HepG2 (cell line): Measurements from ENCODE around the gene TEKT3. TPM values are rescaled to one million over a fixed set of nuclear protein-coding genes. Genes with fewer than 3 reads are reported as not detected.

Experiments used
- KIAA2018 ChIP-seq: sonication (generic); formaldehyde crosslinking; IDR thresholded peaks from 2 replicates; pipeline ENCODE4 v1.5.0; 2020; ENCODE audit warnings: mild to moderate bottlenecking, missing genetic modification reagents, borderline replicate concordance
- U2AF2 ChIP-seq: fragments of 200-400 bp; formaldehyde crosslinking; IDR thresholded peaks from 2 replicates; pipeline ENCODE4 v1.6.1; 2017; ENCODE audit warnings: low read depth, mild to moderate bottlenecking, low read length
- ZHX2 ChIP-seq, 2 experiments: sonication (generic) in 1 of 2; formaldehyde crosslinking in 1 of 2; IDR thresholded peaks; 2 replicates each; pipeline versions ENCODE4 v1.6.1 to v1.9.0; 2014 to 2022; ENCODE audit warnings: antibody characterized with exemption in 1 of 2, borderline replicate concordance in 1 of 2, inconsistent platforms in 1 of 2, low read depth in 1 of 2, missing genetic modification reagents in 1 of 2
- ZNF20 ChIP-seq: sonication (generic); formaldehyde crosslinking; IDR thresholded peaks from 2 replicates; pipeline ENCODE4 v1.4.0; 2020; ENCODE audit warnings: mild to moderate bottlenecking, moderate library complexity, missing genetic modification reagents
- ZNF280D ChIP-seq: sonication (generic); formaldehyde crosslinking; IDR thresholded peaks from 2 replicates; pipeline ENCODE4 v1.5.1; 2020; ENCODE audit warnings: mild to moderate bottlenecking, missing genetic modification reagents
- ZNF569 ChIP-seq: sonication (generic); formaldehyde crosslinking; IDR thresholded peaks from 2 replicates; pipeline ENCODE4 v1.5.0; 2020; ENCODE audit warnings: mild to moderate bottlenecking, missing genetic modification reagents, moderate library complexity, borderline replicate concordance
- ZNF878 ChIP-seq: sonication (generic); formaldehyde crosslinking; IDR thresholded peaks from 2 replicates; pipeline ENCODE4 v1.8.1; 2023; ENCODE audit warnings: mild to moderate bottlenecking, missing genetic modification reagents, moderate library complexity
- polyA plus RNA-seq, 8 experiments: library from polyadenylated mRNA; depleted of rRNA in 3 of 8; stranded (reverse) in 7 of 8; unstranded in 1 of 8; fragments of >200 nt; fragmentation: Illumina TruSeq in 4 of 8; extraction: Trizol in 4 of 8; gene quantifications; 2 replicates each; pipeline versions ENCODE4 v1.2.1 to v1.2.3, GENCODE V29; 2011 to 2016; ENCODE audit warnings: low read depth in 4 of 8, missing spikeins in 1 of 8, mixed read lengths in 1 of 8; ENCODE audit not compliant: insufficient read depth in 1 of 8
- total RNA-seq, 5 experiments: library from RNA; depleted of rRNA; stranded (reverse); fragments of >200 nt; fragmentation: Illumina TruSeq; extraction: Trizol; gene quantifications; 2 replicates each; pipeline ENCODE4 v1.2.3, GENCODE V29; 2016; ENCODE audit warnings: low read depth in 1 of 5

Gene TEKT3
- total and polyA plus RNA-seq, 2 of the 13 experiments (the other 11 are each of a cell fraction or from before 2014, with no cell fraction given) = 0.58 to 0.82 TPM

- TF ChIP-seq ZHX2 (IDR thresholded peaks at IDR 0.05; ENCODE audit: low read depth) (no peak), ZHX2 (CRISPR knock-in tag; IDR thresholded peaks at IDR 0.05; ENCODE audit: borderline replicate concordance) (no peak), ZNF569 (CRISPR knock-in tag) (no peak), ZNF878 (CRISPR knock-in tag) (no peak), ZNF280D (CRISPR knock-in tag) (no peak), U2AF2 (no peak), ZNF20 (CRISPR knock-in tag) (no peak), KIAA2018 (CRISPR knock-in tag) (no peak)
These were observed 80.8 kb downstream of the TEKT3 start (continued) for GRCh38 chr17:15260376-15261257.
